Activated T-helper 9 cell treated with anti-CD3 and anti-CD28 coated beads, Interleukin-2, amount 50 U/mL, for 16 hours (primary cell): ENCODE data around the gene GNG13.

ENCODE experiments used
- DNase-seq: peaks from one replicate; pipeline ENCODE4 v3.0.0-alpha.2; 2020; ENCODE audit warnings: low read depth

The GNG13 gene

GRCh38 chr16:813204-813915 lies 12.8 kb upstream of the GNG13 start:
- DNase-seq, result peak; percentile 39

DNA sequence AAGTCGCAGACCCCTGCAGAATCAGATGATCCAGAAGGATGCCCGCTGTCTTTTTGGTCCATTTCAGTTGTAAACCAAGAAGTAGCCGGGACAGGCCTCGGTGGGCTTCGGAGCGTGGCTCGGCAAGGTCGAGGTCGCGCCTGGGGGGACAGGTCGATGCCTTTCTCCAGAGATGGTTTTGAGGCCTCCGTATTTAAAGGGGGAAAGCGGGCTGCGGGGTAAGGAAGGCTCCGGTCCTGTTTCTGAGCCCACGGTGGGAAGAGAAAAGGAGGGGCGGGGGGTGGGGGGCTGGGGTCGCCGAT lies 7.5 kb upstream of the GNG13 start:
- DNase-seq, result no peak

- peak; percentile 76 for DNase-seq
Measured at GRCh38 chr16:807347-808084, 7.0 kb upstream of the GNG13 start.

GRCh38 chr16:805474-805873 lies 4.9 kb upstream of the GNG13 start:
- no peak for DNase-seq

DNA sequence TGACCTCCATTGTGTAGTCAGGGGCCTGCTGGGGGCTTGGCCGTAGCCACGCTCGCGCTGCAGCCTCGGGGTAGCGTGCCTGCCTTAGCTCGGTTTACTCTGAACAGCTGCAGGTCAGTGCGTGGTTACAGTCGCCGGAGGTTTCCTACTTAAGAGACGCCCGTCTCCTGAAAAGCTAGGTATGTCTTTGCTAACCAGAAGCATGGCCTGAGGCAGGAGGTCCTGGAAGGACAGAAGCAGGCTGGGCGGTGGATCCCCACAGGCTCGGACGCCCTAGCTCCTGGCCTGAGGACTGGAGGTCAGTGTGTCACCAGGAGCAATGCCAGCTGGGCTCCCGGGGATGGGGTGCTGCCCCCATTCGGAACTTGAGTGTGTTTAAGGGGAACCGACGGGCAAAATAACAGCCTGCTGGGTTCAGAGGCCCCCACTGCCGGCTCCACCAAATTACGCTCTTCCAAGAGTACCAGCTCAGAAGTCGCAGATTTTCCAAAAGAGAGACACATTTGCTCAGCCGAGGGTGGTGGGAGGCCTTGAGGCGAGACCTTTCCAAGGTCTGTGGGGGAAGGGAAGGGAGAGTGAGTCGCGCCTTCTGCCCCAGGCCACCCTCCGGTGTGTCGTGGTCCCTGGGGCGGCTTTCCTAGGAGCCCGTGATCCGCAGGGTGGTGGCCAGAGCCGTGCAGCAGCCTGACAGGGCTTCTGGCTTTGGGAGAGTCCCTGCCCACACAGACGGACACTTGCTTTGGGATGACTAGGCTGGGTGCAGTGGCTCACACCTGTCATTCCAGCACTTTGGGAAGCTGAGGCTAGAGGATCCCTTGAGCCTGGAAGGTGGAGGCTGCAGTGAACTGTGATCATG lies 3.9 kb upstream of the GNG13 start:
- DNase-seq, result no peak

DNA sequence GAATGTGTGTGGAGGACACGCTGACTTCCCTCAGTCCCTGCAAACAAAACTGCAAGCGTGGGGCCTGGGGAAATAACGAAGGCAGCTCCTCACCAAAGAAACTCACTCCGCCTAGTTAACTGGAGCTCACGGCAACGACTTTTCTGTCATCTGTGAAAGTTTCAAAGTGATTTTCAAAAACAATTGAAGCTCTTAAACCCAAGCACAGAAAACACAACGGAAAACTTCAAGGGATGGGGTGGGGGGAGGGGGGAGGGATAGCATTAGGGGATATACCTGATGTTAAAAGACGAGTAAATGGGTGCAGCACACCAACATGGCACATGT lies 3.2 kb upstream of the GNG13 start:
- no peak for DNase-seq

- no peak for DNase-seq
Measured at GRCh38 chr16:802914-803753, 2.6 kb upstream of the GNG13 start.

- no peak for DNase-seq
Measured at GRCh38 chr16:802461-802860, 1.9 kb upstream of the GNG13 start.

- no peak for DNase-seq
Measured at GRCh38 chr16:801584-802363, 1.2 kb upstream of the GNG13 start.

GRCh38 chr16:800834-801511 lies 439 bp upstream of the GNG13 start:
- DNase-seq, result no peak

GRCh38 chr16:799111-799947 lies 1.2 kb downstream of the GNG13 start:
- no peak for DNase-seq

DNA sequence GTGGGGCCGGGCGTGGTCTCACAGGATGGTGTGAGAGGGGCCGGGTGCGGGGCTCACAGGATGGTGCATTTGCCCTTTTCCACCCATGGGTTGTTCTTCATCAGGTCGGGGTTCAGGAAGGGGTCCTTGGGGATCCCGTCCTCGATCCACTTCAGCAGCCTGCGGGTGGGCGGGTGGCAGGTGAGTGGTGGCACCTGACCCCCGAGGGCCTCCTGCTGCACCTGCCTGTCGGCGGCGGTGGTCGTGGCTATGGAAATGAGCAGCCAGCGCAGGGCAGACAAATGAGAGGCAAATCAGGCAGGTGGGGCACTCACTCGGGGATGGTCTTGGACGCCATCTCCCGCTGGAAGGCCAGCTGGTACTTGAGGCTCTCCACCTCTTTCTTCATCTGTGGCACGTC lies 1.9 kb downstream of the GNG13 start:
- no peak for DNase-seq

GRCh38 chr16:797686-798085 lies 2.8 kb downstream of the GNG13 start:
- DNase-seq, result no peak

GRCh38 chr16:797120-797420 lies 3.5 kb downstream of the GNG13 start:
- DNase-seq, result no peak

DNA sequence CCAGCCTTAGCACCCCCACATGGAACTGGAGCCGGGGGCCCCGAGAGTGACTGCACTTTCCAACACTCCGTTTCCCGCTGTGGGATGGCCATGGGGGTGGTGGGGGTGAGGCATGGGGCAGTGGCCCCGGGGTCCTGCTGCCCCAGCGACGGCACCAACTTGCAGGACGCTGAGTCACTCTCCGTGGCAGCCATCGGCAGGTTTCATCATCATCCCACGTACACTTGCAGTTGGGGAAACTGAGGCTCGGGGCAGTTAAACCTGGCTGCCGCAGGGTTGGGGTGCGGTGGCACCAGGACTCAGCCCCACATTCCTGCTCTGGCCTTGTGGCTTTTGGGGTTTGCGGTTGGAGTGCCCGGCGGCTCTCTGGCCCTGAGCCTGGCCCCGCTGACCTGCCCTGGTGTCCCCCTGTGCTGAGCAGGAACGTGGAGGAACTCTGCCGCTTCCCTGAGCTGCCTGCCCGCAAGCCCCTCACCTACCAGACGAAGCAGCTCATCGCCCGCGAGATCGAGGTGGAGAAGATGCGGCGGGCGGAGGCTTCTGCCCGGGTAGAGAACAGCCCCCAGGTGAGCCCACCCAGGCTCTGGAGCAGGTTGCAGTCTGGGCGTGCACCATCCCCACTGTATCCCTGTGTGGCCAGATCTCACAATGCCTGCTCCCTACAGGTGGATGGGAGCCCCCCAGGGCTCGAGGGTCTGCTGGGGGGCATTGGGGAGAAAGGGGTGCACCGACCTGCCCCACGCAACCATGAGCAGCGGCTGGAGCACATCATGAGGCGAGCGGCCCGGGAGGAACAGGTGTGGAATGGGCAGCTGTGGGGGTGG lies 4.0 kb downstream of the GNG13 start:
- DNase-seq, result no peak

DNA sequence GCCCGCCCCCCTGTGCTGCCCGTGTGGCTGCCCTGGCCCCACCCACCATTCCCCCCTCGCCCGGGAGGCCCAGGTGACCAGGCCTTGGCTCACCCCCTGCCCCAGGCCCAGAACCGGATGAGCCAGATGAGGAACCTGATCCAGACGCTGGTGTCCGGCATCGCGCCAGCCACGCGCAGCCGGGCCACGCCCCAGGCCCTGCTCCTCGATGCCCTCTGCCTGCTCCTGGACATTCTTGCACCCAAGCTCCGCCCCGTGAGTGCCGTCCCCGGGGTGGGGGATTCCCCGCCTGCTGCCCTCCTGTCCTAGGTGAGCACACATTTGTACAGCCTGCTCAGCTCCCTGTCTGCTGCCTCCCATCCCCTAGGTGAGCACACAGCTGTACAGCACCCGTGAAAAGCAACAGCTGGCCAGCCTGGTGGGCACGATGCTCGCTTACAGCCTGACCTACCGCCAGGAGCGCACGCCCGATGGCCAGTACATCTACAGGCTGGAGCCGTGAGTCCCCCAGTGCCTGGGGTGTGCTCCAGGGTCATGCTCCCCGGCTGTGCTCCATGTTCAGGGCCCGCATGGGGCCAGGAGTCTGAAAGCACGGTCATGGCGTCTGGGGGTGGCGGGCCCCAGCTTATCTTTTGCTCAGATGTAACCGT lies 4.8 kb downstream of the GNG13 start:
- DNase-seq, result no peak

- no peak for DNase-seq
Measured at GRCh38 chr16:794853-795466, 5.6 kb downstream of the GNG13 start.

- DNase-seq, result no peak
Measured at GRCh38 chr16:794091-794822, 6.3 kb downstream of the GNG13 start.
